ENCODE measurements around the gene ATXN10.

ATXN10 gene

GRCh38 chr22:45758603-45759002, 87.0 kb downstream of the ATXN10 start:
- no peak for DNase-seq (ENCODE audit: low read depth)

- DNase-seq (ENCODE audit: low read depth): no peak
Observed at GRCh38 chr22:45760682-45761081, 89.0 kb downstream of the ATXN10 start.

DNA sequence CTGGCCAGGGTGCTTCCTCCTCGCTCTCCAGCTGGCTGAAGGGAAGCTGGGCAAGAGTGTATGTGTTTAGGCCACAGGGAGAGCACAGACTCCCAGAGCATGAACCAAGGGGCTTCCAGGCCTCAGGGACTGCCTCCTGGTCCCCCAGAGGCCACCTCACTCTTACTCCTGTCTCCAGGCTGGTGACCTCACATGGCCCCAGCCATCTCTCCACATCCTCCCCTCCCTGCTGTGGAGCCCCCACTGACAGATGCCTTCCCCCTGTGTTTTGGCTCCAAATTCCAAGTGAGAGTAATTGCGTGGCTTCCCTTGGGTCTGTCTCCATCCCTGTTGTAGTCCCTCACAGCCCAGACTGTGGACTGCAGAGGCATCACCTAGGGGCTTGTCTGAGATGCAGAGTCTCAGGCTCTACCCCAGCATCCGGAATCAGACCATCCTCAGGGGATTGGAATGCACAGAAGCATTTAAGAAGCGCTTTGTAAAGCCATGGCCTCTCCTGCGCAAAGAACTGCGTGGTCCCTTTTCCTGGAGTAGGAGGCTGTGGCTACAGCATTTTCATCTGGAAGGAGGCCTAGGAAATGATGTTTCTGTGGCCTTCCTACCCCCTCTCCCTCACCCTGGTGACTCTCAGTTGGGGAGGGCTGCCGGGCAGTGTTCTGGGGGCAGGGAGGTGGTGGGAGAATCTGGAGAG, 91.1 kb downstream of the ATXN10 start:
- DNase-seq (ENCODE audit: low read depth): no peak

DNA sequence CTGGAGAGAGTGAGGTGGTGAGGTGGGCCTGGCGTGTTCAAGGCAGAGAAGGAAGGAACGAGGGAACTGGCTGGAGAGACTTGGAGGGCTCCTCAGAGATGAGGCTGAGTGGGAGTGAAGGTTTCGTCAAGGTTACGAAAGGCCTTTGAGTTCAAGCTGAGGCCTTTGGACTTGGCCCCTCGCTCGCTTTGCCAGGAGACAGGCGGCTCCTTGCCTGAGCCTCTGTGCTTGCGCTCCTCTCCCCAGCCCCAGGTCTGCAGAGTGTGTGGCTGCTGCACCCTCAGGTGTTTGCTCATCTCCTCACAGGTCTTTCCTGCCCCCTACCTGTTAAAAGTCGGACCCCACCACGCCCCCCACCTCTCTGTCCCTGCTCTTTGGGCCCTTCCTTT, 91.6 kb downstream of the ATXN10 start:
- no peak for DNase-seq (ENCODE audit: low read depth)

GRCh38 chr22:45768490-45768889, 96.9 kb downstream of the ATXN10 start:
- DNase-seq (ENCODE audit: low read depth): no peak

GRCh38 chr22:45769569-45770210, 98.1 kb downstream of the ATXN10 start:
- no peak for DNase-seq (ENCODE audit: low read depth)

DNA sequence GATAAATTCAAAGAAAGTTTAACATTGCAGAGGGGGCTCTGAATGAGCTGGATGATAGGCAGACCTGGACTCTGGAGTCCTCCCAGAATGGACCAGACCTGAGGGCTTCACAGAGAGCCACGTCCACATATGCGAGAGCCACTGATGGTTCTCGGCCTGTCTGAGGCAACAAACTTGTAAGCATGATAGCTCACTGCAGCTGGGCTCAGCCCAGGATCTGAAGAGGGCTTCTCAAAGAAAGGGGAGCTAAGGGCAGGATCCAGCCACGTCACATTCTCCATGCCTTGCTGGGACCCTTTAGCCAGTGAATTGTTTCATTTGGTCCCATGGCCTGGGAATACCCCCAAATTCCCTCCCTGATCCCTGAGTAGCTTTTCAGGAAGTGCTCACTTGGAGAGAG, 98.9 kb downstream of the ATXN10 start:
- DNase-seq (ENCODE audit: low read depth): no peak

- no peak for DNase-seq (ENCODE audit: low read depth)
Observed at GRCh38 chr22:45771057-45771456, 99.4 kb downstream of the ATXN10 start.

DNA sequence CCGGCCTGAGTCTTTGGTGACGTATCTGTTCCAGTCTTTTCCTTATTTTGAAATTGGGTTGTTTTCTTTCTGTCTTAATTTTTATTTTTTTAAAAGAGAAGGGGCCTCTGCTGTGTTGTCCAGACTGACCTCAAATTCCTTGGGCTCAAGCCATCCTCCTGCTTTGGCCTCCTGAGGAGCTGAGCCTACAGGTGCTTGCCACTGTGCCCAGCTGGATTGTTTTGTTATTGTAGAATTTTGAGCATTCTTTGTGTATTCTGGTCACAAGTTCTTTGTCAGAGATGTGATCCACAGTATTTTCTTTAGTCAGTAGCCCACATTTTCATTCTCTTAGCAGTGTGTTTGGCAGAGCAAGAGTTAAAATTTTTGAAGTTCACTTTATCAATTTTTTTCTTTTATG, 100.1 kb downstream of the ATXN10 start:
- no peak for DNase-seq (ENCODE audit: low read depth)

GRCh38 chr22:45772743-45773142, 101.1 kb downstream of the ATXN10 start:
- no peak for DNase-seq (ENCODE audit: low read depth)

- no peak for DNase-seq (ENCODE audit: low read depth)
Observed at GRCh38 chr22:45774001-45774670, 102.5 kb downstream of the ATXN10 start.

DNA sequence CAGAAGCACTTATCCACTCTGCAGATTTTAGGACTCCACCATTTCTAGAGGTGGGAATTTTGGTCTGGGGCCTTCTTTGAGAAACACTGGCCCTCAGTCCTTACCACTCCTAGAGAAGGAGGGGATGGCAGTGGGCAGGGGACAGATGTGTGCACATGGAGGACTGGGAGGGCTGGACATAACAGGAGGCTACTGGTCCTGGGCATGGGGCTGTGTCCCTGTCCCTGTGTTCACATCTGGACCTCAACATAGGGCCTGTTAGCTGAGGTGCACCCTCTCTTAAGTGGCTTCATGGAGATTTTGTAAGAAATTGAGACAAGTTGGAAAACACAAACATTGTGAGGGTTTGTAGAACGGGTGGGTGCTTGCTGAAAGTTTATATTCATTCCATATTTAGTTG, 103.4 kb downstream of the ATXN10 start:
- no peak for DNase-seq (ENCODE audit: low read depth)

DNA sequence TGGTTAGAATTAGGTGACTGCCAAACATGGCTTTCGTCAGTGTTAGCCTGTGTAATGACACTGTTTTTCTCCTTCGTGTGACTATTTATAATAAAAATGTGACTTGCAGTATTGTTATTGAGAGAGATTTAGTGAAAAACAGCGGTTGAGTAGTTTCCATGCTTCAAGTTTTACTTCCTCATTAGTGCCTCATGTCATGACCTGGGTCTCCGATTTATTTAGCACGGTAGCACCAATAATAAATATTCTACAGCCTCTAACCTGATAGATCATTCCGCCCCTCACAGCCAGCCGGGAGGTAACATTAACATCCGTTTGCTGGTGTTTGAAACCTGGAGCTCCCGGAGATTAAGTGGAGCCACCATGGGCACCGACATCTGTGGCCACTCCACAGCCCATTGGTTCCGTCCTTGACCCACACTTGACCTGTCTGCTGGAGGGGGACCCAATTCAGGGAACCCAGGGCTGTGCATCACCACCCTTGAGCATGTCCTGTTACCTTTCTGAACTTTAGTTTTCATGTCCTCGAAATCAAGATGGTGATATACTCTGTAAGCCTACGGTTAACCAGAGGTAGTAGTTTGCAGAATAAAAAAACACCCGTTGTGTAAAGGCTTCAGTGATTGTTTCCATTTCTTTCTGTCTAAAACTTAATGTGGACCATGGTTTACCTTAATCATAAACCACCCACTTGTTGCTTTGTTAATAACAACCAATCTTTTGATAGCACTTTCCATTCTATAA, 104.1 kb downstream of the ATXN10 start:
- DNase-seq (ENCODE audit: low read depth): no peak

GRCh38 chr22:45776313-45776585, 104.6 kb downstream of the ATXN10 start:
- DNase-seq (ENCODE audit: low read depth): no peak

- no peak for DNase-seq (ENCODE audit: low read depth)
Observed at GRCh38 chr22:45777046-45777851, 105.6 kb downstream of the ATXN10 start.

DNA sequence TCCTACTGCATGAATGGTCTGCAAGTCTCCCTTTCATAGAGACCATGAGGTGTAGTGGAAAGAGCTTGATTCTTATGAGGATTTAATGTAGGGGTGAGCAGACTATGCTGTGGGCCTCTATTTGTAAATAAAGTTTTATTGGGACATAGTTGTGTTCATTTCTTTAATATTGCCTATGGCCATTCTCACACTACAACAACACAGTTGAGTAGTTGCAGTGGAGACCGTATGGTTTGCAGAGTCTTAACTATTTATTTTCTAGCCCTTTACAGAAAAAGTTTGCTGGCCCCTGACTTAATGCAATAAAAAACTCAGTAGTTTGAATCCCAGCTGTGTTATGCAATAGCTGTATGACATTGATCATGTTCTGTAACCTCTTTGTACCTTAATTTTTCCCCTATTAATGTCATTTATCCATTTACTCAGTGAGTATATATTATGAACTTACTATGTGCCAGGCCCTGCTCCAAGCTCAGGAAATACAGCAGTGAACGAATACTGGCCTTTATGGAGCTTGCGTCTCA, 106.3 kb downstream of the ATXN10 start:
- DNase-seq (ENCODE audit: low read depth): no peak

DNA sequence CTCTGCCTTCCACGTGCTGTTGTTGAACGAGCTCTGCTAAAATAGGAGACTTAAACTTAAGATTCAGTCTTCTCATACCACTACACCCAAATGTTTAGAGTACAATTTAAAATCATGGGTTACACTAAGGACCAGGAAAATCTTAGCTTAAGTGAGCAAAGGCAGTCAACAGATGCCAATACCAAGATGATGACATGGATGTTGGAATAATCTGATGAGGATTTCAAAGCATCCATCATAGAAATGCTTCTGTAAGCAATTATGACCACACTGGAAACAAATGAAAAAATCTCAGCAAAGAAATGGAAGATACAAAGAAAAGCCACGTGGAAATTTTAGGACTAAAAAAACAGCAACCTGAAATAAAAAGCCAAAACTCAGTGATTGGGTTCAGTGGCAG, 109.8 kb downstream of the ATXN10 start:
- no peak for DNase-seq (ENCODE audit: low read depth)

DNA sequence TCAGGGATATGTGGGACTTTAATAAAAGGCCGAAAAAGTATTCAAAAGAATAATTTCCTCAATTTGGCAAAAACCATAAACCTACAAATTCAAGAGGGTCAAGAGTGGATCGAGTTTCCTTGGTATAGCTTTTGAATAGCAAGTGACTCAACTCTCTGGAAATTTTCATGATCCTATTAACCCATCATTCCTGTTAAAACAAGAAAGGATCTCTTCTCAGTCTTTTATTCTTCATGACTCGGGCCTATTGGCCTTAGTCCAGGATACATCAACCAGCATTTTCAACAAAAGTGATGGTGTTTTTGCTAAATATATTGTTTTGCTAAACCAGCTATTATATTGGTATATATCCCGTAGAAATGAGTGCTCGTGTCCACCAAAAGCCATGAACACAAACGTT, 110.3 kb downstream of the ATXN10 start:
- DNase-seq (ENCODE audit: low read depth): no peak

DNA sequence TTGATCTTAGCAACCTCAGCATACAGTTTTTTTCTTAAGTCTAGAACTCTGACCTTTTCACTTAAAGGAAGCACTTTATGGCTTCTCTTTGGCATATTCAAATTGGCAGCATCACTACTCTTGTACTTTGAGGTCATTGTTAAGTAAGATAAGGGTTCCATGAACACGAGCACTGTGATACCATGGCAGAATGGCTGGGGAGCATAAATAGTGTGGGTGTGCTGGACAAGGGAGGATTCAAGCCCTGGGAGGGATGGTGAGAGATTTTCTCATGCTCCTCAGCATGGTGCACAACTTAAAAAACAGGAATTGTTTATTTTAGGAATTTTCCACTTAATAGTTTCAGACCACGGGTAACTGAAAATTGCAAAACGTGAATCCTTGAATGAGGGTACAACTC, 111.4 kb downstream of the ATXN10 start:
- DNase-seq (ENCODE audit: low read depth): no peak

GRCh38 chr22:45783690-45784089, 112.1 kb downstream of the ATXN10 start:
- DNase-seq (ENCODE audit: low read depth): no peak

DNA sequence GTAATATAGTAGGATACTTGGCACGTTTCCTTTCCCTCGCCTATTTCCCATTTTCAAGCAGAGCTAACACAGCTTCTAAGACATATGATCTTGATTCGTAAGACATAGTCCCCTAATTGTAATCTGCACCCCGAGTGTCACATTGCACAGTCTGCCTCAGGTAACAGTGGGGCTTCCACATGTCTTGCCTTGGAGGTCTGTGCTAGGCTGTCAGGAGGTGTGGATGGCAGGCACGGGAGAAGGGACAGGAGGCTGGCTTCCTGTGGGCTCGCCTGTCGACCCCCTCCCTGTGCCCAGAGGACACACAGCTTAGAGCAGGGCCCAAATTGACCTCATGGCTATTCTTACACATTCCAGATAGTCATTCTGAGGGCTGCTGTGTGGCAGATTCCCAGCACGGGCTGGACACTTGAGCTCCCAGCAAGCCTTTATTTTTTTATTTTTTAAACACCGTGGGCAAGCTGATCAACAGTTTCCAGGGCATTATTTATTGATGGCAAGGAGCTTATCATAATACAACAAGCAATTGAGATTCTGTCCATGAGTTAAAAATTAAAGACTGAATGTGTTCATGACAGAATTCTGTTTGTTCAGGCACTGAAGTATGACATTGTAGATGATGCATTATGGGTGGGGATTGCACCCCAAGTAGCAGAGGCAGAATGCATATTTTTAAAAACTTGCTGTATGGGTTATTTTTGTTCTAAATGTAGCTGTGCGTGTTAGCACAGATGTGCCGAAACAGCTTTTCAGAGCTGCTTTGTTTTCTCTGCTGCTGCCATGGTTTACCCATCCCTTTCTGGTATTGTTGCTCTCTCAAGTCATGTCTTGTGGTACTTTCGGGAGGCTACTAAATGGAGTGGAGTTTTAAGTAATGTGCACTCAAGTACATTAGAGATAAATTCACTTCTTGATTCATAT, 113.0 kb downstream of the ATXN10 start:
- no peak for DNase-seq (ENCODE audit: low read depth)
